CD4-positive, alpha-beta T cell treated with Interleukin-4 for 4 hours (primary cell): ENCODE data around the gene ADGRB2.

Experiments
- DNase-seq: peaks from one replicate; pipeline ENCODE4 v3.0.0-alpha.2; 2020

Gene ADGRB2

DNA sequence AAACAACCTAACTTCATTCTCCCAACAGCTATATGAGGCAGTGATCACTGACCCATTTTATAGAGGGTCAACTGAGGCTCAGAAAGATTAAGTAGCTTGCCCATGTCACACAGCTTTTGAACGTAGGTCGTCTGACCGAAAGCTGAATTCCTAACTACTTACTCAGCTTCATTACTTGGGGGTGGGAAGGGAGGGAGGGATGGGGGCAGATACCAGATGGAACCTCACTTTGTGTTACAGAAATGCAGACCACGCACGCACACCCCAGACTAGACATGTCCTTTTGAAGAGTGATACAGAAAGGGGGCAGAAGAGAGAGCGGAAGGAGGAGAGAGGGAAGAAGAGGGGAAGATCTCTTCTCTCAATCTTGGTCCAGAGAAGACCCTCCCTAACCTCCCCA, 2.3 kb downstream of the ADGRB2 start:
- DNase-seq, result no peak

DNA sequence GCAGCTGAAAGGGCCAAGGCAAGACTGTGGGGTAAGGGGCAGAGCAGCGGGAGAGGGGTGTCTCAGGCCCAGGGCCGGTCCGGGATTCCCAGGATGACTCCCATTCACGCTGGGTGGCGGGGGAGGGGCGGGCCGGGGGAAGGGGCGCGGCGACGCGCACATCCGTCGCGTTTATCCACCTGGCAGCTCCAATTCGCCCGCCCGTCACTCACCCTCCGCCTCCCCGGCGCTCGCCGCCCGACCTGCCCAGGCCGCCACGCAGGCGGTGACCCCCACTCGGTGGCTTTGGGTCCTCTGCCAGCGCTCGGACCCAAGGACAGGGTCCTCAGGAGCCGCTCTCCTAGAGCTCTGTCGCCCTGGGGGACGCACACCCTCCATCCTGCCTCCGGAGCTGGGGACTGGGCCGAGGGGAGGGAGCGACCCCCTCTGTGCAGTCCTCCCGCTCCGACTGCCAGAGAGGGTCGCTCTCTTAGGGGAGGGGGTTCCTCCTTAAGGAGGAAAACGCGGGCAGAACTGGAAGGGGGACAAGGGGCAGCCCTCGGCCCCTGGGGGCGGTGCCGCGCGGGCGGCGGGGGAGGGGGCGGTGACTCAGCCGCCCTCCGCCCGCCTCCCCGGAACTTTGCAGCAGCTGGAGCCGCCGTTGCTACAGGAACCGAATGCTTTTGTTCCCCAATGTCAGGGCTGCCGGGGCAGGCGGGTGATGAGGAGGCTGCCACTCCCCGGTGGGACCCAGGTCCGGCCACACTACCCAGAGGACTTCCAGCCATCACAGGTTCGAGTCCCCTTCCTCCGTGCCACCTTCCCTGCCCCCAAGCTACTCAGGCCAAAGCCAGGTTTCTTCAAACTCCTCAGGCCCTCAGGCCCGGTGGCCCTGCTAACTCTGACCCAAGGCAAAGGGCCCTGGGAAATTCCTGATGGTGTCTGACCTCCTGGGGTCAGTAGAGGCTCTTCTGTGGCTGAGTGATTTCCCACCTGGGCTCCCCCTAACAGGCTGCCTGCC, 3.4 kb downstream of the ADGRB2 start:
- DNase-seq, result peak; percentile 77

DNA sequence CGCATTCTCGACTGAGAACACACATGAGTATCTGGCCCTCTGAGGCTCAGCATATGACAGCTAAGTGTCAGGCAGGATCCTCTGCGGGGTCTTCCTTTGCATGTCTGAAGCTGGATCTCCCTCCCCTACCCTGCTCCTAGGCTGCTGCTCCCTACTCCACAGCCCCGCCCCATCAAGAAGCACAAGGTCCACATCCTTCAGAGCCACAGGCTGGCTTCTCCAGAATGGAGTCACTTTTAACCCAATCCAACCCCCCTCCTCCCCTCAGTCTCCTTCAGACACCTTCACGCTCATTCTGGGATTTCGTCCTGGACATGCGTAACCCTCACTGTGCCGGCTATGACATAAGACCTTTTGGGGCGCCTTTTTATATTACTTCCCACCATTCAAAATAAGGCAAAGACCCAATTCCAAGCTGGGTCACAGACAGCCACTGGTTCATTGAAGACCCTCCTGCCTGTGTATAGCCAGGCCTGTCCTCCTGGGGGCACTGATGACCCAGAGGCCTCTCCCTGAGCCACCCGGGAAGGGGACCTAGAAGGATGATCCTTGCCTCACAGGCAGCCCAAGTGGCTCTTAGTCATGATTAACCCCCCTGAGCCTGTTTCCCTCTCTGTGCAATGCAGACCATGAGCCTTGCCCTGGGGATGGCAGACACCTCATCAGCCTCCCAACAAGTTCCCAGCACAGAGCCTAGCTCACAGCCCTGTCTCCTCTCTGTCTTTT, 4.7 kb downstream of the ADGRB2 start:
- no peak for DNase-seq

DNA sequence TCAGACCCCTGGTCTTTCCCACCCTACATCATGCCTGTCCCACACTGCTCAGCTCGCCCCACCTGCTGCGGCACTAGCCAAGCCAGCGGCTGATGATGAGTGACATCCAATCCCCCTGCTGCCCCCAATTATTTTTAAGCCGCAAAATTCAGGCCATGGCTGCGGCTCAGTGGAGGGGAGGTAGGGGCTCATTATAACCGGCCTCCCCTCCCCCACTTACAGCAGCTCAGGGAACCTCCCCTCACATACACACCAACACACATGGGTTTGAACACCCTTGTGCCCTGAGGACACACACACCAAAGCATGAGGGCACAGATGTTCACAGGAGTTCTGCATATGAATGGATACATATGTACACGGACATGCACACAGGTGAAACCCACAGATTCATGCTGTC, 5.3 kb downstream of the ADGRB2 start:
- DNase-seq, result no peak

DNA sequence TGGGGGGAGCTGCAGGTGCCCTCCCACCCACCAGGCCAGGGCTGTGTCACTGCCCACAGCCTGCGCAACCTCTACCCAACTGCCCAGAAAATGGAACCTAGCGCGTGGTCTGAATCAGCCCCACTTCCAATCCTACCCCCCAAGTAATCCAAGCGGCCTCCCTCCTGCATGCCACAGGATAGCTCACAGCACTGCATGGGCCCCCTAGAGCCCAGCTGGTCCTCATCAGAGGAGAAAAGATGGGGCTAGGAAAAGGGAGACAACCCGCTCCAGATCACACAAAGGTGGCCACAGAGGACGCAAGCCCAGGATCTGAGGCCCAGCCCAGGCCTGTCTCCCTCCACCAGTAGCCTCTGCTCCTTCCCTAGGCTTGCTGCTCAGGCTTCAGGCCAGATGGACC, 6.2 kb downstream of the ADGRB2 start:
- DNase-seq, result no peak

DNA sequence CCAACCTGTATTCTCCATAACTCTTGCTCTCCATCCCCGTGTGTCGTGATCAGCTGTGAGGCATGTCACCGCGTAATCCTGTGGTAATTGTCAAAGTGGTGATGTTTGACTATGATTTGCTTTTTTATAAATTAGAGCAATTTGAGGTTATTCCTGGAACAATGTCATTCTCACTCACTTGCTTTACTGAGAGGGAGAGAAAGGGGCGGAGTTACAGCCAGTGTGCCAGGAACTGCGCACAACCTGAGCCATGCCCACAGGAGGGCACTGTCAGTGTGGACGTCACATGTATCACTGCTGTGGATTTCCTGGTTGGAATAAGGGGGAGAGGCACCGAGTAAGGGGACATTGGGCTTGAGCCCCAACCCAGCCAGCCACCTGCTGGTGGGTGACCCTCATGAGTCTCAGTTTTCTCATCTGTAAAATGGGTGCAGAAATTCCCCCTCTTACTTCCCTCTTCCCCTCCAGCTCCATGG, 6.9 kb downstream of the ADGRB2 start:
- DNase-seq, result no peak

DNA sequence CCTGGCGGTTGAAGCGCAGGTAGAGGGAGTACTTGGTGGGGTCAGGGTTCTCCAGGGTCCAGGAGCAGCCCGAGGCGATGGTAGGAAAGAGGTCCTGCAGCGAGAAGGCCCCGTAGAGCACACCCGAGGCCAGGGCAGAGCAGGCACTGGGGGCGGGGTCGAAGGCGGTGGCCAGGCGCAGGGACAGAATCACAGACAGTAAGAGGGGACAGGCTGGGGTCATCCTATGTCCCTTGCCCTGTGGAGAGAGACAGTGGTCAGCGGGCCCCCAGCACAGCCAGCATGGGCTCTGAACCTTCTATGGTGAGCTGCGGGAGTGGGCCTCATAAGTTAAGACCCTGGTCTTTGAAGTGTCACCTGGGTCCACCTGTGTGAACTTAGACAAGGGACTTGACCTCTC, 7.6 kb downstream of the ADGRB2 start:
- DNase-seq, result no peak

DNA sequence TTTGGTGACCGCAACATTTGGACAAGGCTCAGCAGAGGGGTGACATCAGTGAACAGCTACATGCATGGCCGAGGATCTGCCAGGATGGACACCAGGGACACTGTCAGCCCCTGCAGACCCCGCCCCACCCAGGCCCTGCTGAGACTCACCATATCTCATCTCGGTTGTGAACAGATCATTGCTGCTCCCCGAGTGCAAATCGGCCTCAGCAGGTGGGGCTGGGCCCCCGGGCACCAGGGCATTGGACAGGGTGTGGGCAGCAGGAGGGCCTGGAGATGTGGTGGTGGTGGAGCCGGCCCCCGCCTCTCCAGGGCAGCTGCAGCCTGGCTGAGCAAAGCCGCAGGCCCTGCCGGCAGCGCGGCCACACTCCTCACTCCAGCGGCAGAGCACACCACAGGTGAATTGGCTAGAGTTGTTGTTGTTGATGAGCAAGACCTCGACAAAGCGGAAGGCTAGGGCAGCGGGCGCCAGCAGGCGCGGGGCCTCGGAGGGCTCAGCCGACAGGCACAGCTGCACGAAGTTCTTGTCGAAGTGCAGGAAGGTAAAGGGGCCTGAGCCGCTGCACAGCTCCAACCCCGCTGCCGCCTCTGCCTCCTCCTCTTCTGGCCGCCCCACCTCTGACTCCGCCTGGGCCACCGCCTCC, 8.2 kb downstream of the ADGRB2 start:
- no peak for DNase-seq

DNA sequence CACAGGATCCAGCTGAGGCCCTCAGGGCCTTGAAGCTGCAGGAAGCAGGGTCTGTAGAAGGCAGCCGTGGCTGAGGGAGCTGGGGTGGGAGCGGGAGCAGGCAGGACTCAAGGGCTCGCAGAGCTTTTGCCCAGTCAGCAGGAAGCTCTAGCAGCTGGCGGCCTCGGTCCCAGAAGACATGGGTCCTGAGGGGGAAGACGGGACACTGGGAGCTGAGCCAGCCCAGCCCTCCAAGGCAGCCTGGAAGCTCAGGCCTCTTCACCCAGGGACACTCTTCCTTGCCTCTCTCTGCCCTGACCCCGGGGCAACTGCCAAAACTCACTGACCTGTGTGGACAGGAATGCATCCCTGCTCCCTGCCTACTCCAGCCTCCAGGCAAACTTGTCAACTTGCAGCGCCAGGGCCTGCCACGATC, 8.9 kb downstream of the ADGRB2 start:
- no peak for DNase-seq

DNA sequence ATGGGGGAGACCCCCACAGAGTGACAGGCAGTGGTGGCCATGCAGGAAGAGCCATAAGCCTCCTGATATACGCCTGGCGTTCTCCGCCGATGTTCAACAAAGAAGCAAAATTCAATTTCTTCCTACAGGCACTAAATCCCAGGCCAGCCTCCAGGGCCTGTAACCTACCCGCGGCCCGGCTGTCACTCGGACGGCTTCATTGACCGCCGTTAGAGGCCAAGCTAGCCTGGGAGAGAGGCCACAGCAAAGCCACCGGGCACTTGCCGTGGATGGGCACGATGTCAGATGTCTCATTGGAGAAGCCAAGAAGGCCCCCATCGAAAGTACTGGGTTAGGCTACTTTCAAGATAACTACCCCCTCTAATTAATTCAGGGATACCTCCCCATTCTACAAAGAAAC, 9.7 kb downstream of the ADGRB2 start:
- no peak for DNase-seq

DNA sequence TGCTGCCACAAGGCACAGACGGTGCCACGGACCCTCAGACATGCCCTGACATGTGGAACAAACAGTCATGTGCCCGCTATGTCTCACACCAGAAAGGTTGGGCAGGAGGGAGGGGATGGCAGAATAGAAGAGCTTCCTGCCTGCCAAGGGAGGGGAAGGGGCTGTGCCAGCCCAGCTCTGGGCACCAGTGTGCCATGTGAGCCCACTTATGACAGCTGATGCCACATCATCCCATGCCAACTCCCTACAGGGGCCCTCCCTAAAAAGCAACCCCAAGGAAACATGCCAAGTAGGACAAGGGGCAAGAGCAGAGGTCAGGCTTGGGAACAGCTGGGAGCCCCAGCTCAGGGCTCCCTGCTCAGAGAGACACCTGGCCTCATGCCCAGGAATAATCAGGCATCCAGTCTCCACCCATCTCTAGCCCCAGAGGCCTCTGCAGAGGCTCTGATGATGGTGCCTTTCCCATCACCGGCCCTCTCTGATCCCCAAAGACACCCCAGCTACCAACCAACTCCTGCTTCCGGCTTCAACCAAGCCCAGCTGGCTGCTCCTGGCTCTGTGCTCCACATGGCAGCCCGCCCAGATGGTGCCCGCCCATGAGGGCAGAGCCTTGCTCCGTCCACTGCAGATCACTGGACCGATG, 10.3 kb downstream of the ADGRB2 start:
- DNase-seq, result no peak

DNA sequence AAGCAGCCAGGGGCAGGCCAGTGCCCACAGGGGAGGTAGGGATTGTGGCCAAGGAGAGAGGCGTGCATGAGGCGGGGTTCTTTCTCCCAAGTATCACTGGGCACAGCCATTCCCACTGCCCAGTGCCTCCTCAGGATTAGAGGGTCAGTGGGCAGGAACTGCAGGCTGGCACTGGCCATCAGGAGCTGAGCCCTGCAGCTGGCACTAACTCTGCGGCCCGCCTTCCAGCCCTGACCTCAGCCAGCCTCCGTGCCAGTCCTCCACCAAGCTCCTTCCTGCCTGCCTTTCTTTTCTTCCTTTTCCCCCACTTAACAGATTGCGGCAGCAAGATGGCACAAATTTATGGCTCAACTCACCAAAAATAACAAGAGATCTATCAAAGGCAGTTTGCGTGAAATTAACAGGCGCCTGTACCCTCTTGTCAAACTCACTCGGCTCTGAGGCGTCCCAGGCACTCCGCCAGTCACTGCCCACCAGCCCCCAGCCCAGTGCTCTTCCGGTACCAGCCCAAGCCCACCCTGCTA, 11.1 kb downstream of the ADGRB2 start:
- DNase-seq, result no peak

DNA sequence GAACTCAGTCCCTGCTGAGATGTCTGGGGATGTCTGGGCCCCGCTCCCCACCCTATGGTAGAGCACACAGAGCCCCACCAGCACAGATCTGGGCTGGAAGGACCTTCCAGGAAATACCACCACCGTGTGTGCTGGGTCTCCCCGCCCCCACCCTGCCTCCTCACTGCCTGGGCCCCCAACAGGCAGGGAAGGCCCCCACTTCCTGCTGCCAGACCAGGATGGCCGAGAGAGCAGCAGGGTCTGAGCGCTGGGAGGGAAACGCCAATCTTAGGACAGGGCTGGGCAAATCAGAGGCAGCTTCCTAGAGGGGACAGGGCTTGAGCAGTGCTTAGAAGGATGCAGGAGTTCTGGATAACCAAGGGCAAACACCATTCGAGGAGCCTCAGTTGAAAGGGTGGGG, 11.9 kb downstream of the ADGRB2 start:
- DNase-seq, result no peak

DNA sequence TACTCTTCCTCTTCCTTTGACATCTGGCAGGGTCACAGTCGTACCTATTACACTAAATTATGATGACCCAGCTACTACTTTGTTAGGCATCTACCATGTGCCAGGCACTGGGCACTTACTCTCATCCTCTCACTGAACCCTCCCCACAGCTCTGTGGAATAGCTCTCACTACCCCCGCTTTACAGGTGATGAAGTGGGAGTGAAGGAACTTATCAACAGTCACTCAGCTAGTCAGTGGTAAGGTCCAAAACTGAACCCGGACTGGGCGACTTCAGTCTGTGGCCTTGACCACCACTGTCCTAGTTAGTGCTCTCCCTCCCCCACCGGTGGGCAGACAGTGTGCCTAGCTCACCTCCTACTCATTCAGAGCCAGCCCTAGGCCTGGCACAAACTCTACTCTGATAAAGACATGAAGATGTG, 12.3 kb downstream of the ADGRB2 start:
- DNase-seq, result no peak

DNA sequence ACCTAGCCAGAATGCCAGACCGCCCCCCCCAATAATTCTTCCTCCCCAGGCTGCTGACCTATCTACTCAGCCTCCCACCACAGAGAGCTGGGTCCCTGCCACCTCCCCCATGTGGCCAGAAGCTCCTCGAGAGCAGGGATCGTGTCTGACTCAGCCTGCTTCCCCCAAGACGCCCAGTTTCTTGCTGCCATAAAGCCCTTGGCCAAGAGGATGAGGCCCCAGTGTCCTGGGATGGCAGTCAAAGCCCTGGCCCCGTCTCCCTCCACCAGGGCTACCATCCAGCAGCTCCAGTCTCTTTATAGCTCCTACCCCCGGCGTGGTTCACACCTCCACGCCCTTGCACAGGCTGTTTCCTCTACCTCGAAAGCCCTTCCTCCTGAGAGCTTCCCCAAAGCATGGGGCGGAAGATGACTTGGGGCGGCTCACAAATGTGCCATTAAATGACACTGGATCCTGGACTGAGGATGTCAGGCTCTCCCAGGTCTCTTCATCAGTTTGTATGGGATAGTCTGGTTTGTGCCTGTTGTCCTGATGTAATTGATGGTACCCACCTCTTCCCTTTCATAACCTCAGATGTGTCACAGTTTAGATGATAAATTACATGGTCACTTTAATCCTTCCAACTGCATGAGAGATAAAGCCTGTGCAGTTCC, 13.2 kb downstream of the ADGRB2 start:
- DNase-seq, result peak; percentile 48

DNA sequence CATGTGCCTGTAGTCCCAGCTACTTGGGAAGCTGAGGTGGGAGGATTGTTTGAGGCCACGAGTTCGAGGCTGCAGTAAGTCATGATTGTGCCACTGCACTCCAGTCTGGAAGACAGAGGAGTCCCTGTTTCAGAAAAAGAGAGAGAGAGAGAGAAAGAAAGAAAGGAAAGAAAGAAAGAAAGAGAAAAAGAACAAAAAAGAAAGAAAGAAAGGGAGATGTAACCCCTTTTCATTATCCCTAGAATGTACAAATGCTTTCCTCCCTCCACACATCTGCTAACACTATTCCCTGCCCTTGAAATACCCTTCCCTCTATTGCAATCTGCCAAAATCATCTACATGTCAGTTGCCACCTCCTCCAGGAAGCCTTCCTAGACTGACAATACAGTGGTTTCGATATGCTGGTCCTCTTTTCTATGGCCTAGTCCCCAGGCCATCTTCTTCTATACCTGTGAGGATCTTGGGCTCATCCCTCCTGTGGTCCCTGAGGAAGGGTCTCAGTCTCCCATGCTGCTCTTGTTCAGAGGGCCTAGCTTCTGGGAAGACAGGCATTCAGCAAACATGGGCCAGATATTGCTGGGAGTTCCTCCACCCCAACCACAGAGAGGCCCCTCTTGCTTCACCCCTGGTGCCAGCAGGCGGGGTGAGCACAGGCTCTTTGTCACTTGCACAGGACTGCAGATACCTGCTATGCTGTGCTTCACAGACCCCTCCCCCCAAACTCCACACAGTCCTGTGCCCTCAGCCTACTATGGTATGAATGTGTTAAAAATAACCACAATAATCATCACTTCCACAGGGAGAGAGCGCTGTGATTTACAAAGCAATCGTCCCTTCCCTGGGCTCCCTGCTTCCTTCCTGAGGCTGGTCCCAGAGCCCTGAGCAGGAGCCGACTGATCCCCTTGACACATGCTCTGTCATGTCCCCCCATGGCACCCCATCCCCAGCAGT, 14.1 kb downstream of the ADGRB2 start:
- no peak for DNase-seq

DNA sequence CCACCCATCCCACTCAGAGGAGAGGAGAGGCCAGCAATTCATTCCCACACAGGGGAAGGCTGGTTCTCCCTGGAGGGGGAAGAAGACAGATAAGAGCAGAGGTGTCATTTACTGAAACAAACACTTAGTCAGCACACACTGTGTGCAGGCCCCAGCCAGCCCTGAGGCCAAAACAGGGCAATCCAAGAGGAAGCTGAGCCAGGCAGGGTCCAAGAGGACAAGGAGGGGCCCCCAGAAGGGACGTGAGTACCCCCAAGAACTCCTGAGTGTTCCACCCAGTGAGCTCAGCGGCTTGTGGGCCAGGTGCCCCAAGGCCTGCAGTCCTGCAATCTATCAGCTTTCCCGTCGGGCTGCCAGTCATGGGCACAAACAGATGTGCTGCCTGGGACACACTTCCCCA, 15.8 kb downstream of the ADGRB2 start:
- DNase-seq, result no peak

DNA sequence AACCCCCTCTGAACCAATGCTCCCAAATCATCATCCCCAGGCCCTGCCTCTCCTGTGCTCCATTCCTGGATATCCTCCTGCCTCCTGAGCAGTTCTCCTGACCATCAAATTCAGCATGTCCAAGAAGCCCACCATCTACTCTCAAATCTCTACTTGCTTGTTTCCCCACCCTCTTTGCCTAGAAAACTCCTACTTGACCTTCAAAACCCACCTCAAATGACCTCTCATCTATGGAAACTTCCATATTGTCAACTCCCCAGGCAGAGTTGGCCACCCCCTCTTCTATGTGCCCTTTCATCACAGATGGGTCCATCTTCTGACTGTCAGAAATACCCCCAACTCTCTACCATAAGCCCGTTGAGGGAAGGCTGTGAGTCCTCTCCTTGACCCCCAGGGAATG, 16.8 kb downstream of the ADGRB2 start:
- DNase-seq, result no peak

DNA sequence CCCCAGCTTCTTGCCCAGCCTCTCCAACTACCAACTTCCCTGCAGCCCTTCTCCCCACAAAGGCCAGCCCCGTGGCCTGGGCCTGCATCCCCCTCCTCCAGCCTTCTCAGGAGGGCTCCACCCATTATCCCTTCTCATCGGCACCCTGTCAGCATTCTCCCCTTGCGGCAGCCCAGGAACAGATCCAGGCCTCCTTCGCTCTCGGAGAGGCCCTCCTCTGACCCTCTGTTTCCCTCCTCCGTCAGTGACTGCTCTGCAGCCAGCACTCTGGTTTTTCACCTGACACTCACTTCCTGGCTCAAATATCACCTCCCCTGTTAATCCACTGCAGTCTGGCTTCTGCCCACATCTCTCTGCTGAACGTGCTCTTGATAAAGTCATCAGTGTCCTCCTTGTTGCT, 17.5 kb downstream of the ADGRB2 start:
- no peak for DNase-seq

DNA sequence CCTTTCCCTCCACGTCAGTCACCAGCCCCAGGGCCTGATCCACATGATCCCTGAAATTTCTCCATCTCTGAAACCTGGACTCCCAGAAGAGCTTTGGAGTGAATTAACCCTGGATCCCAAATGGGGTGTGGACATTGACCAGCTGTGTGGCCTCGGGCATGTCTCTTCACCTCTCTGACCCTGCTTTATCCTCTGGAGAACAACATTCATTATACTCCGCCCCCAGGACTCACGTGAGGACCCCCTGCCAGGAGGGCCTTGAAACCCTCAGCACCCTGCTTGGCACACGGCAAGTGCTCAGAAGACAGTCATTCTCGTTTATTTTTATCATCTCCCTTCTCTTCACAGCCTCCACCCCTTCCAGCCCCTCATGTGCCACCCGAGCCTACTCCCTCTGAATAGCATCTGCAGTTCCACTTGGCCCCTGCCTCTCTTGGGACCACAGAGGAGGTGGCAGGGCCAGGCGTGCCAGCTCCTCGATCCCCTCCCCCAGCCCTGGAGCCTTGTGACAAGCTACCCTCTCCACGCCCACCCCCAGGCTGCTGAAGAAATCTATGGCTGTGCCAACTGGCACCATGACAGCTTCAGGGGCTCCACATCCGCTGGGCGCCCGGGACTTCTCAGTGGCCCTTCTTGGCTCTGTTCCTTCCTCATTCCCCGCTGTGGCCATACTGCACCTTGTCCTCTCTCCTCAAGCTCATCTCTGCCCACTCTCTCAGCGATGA, 18.0 kb downstream of the ADGRB2 start:
- no peak for DNase-seq
